Epithelial cell of prostate (primary cell): ENCODE measurements around the gene SERPINA12.
"Not testable (repeated sequence)": the region's sequence is repeated elsewhere in the genome, so short reads cannot be mapped to it uniquely, and the experiment has no call there.

Source experiments
- DNase-seq: peaks from one replicate; pipeline ENCODE4 v3.0.0-alpha.2; 2011; ENCODE audit warnings: low read depth, low spot score
- H3K27ac ChIP-seq: fragments of 450-650 bp; 2 replicates; pipeline ENCODE4 v1.5.1; 2017; ENCODE audit warnings: mild to moderate bottlenecking

Gene SERPINA12

GRCh38 chr14:94499673-94500072 is 9.6 kb downstream of the SERPINA12 start:
- no peak overlapping the region for H3K27ac ChIP-seq
- DNase-seq: no peak

- DNase-seq: no peak
- H3K27ac ChIP-seq: no peak overlapping the region
These were observed 11.1 kb downstream of the SERPINA12 start for GRCh38 chr14:94498215-94498614.

GRCh38 chr14:94494085-94494484 is 15.2 kb downstream of the SERPINA12 start:
- no peak for DNase-seq

GRCh38 chr14:94491511-94491910 is 17.8 kb downstream of the SERPINA12 start:
- H3K27ac ChIP-seq: no peak overlapping the region
- no peak for DNase-seq

More at GRCh38 chr14:94494085-94494484, 15.2 kb downstream of the SERPINA12 start:
- H3K27ac ChIP-seq: no peak overlapping the region

- no peak for DNase-seq
- H3K27ac ChIP-seq: no peak overlapping the region
These were observed 19.9 kb downstream of the SERPINA12 start for GRCh38 chr14:94489336-94489735.

- DNase-seq: no peak
- no peak overlapping the region for H3K27ac ChIP-seq
These were observed 22.4 kb downstream of the SERPINA12 start for GRCh38 chr14:94486883-94487282.

GRCh38 chr14:94485944-94486841 is 23.1 kb downstream of the SERPINA12 start:
- no peak for DNase-seq

GRCh38 chr14:94484481-94484880 is 24.8 kb downstream of the SERPINA12 start:
- DNase-seq: no peak
- no peak overlapping the region for H3K27ac ChIP-seq

More at GRCh38 chr14:94485944-94486841, 23.1 kb downstream of the SERPINA12 start:
- no peak overlapping the region for H3K27ac ChIP-seq

- H3K27ac ChIP-seq: no peak overlapping the region
- no peak for DNase-seq
These were observed 25.5 kb downstream of the SERPINA12 start for GRCh38 chr14:94483729-94484275.

GRCh38 chr14:94483071-94483451 is 26.2 kb downstream of the SERPINA12 start:
- DNase-seq: no peak
- H3K27ac ChIP-seq: no peak overlapping the region

- H3K27ac ChIP-seq, DNase-seq: not testable (repeated sequence)
These were observed 26.9 kb downstream of the SERPINA12 start for GRCh38 chr14:94482132-94483070.

GRCh38 chr14:94481468-94482131 is 27.7 kb downstream of the SERPINA12 start:
- H3K27ac ChIP-seq: peak overlapping the region; percentile 27
- DNase-seq: no peak

- no peak for DNase-seq
- no peak overlapping the region for H3K27ac ChIP-seq
These were observed 28.5 kb downstream of the SERPINA12 start for GRCh38 chr14:94480809-94481208.

- no peak for DNase-seq
- no peak overlapping the region for H3K27ac ChIP-seq
These were observed 30.8 kb downstream of the SERPINA12 start for GRCh38 chr14:94478420-94478819.

- DNase-seq: no peak
These were observed 33.2 kb downstream of the SERPINA12 start, which contains the start of gene SERPINA9 for GRCh38 chr14:94476023-94476422. SERPINA9 (minus strand) TSS chr14:94476197; CDS start chr14:94469840, 6,357 bp downstream.

GRCh38 chr14:94474581-94475031 is 34.7 kb downstream of the SERPINA12 start:
- DNase-seq: no peak
- peak overlapping the region; percentile 56 for H3K27ac ChIP-seq

More at GRCh38 chr14:94476023-94476422, 33.2 kb downstream of the SERPINA12 start, which contains the start of gene SERPINA9:
- H3K27ac ChIP-seq: peak within 1 kb of the TSS; percentile 56

GRCh38 chr14:94473666-94474410 is 35.4 kb downstream of the SERPINA12 start:
- DNase-seq: no peak
- H3K27ac ChIP-seq: peak overlapping the region; percentile 56

- H3K27ac ChIP-seq: no peak overlapping the region
- DNase-seq: no peak
These were observed 36.4 kb downstream of the SERPINA12 start for GRCh38 chr14:94472842-94473241.

- no peak for DNase-seq
- H3K27ac ChIP-seq: no peak overlapping the region
These were observed 38.2 kb downstream of the SERPINA12 start for GRCh38 chr14:94471045-94471444.
